B cell (primary cell): ENCODE results near the gene SS18L1.

ENCODE experiments used
- CTCF ChIP-seq: fragments of 200-600 bp; IDR thresholded peaks from one replicate; pipeline ENCODE4 v1.8.0; 2022; ENCODE audit warnings: antibody characterized with exemption, mild to moderate bottlenecking
- EZH2 ChIP-seq: IDR thresholded peaks from 2 replicates; pipeline ENCODE4 v1.6.1; 2012; ENCODE audit warnings: borderline replicate concordance, low read depth, mild to moderate bottlenecking, moderate library complexity, low read length; ENCODE audit not compliant: insufficient read depth, poor library complexity, severe bottlenecking

GRCh38 chr20:62216636-62217566 lies 73.3 kb downstream of the SS18L1 start:
- TF ChIP-seq CTCF (no peak), EZH2 (no peak)
